ENCODE measurements around the gene NTRK3.

NTRK3 gene

DNA sequence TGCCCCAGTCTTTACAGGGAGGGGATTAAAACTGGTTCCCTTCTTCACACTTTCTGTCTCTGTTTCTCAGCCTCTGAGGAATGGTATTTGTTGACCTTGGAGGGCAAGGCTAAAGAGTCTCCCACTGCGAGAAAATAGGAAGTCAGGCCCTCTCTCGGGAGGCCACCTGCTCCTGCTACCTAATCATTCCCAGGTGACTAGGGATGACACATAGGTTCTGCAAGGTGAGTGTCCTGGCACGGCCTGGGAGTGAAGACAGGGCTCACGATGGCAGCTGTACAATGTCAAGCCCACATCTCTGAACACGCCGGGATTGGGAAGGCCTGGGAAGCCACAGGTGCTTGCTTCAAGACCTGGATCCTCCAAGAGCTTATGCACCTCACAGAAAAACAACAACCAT, 314.2 kb downstream of the NTRK3 start:
- H3K27ac ChIP-seq (ENCODE audit: low read depth, low read length): no peak overlapping the region
- no peak overlapping the region for H3K4me3 ChIP-seq (ENCODE audit: low read depth, low read length)
- H3K9me3 ChIP-seq (ENCODE audit: control insufficient read depth, insufficient read depth, low read length): no peaks in the 10 kb centered on the region
- no peaks in the 10 kb centered on the region for H3K4me1 ChIP-seq (ENCODE audit: control insufficient read depth, insufficient read depth, low read length)
- H3K9ac ChIP-seq (ENCODE audit: low read depth, low read length): no peak overlapping the region
- no peaks in the 10 kb centered on the region for H3K36me3 ChIP-seq (ENCODE audit: control insufficient read depth, insufficient read depth, low read length)
- no peaks in the 10 kb centered on the region; the same call in 1 of the 2 replicates for H3K27me3 ChIP-seq (ENCODE audit: control insufficient read depth, insufficient read depth, low read length)

GRCh38 chr15:87941606-87942005, 314.9 kb downstream of the NTRK3 start:
- no peak overlapping the region for H3K27ac ChIP-seq (ENCODE audit: low read depth, low read length)
- no peak overlapping the region for H3K9ac ChIP-seq (ENCODE audit: low read depth, low read length)
- no peaks in the 10 kb centered on the region for H3K36me3 ChIP-seq (ENCODE audit: control insufficient read depth, insufficient read depth, low read length)
- no peaks in the 10 kb centered on the region for H3K9me3 ChIP-seq (ENCODE audit: control insufficient read depth, insufficient read depth, low read length)
- H3K4me3 ChIP-seq (ENCODE audit: low read depth, low read length): no peak overlapping the region
- H3K4me1 ChIP-seq (ENCODE audit: control insufficient read depth, insufficient read depth, low read length): no peaks in the 10 kb centered on the region
- no peaks in the 10 kb centered on the region; the same call in 1 of the 2 replicates for H3K27me3 ChIP-seq (ENCODE audit: control insufficient read depth, insufficient read depth, low read length)

GRCh38 chr15:87940768-87941167, 315.8 kb downstream of the NTRK3 start:
- no peak overlapping the region for H3K4me3 ChIP-seq (ENCODE audit: low read depth, low read length)
- H3K9ac ChIP-seq (ENCODE audit: low read depth, low read length): no peak overlapping the region
- no peak overlapping the region for H3K27ac ChIP-seq (ENCODE audit: low read depth, low read length)
- H3K4me1 ChIP-seq (ENCODE audit: control insufficient read depth, insufficient read depth, low read length): no peaks in the 10 kb centered on the region
- no peaks in the 10 kb centered on the region for H3K9me3 ChIP-seq (ENCODE audit: control insufficient read depth, insufficient read depth, low read length)
- H3K36me3 ChIP-seq (ENCODE audit: control insufficient read depth, insufficient read depth, low read length): no peaks in the 10 kb centered on the region
- no peaks in the 10 kb centered on the region; the same call in 1 of the 2 replicates for H3K27me3 ChIP-seq (ENCODE audit: control insufficient read depth, insufficient read depth, low read length)

DNA sequence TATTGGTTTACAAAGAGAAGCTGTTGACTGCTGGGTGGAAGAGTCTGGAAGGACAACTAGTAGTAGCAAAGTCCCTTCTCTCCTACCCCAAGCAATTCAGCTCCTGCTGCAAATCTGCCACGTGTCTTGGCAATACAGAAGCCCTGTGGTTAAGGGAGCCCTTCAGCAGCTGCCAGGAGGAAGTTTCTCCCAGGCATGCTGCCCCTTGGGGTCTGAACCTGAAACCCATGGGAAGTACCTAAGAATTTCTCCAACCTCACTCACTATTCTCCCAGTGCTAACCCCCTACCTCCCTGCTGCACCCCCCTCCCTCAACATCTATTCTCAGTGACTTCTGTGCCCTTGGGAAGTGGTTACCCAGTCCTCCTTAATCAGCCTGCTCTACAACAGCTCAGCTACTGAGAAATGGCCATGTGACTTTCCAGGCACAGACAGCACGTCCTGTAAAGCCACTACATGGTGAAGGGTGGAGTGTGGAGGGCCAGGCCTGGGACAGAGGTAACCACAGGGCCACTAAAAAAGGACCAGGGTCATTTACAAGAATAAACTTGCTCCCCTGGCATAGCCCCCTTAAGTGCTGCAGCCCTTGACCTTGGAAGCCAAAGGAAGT, 316.6 kb downstream of the NTRK3 start:
- Histone ChIP-seq H3K4me3 (ENCODE audit: low read depth, low read length) (no peak overlapping the region), H3K27ac (ENCODE audit: low read depth, low read length) (no peak overlapping the region), H3K36me3 (ENCODE audit: control insufficient read depth, insufficient read depth, low read length) (no peaks in the 10 kb centered on the region), H3K9ac (ENCODE audit: low read depth, low read length) (no peak overlapping the region), H3K27me3 (ENCODE audit: control insufficient read depth, insufficient read depth, low read length) (no peaks in the 10 kb centered on the region; the same call in 1 of the 2 replicates), H3K9me3 (ENCODE audit: control insufficient read depth, insufficient read depth, low read length) (no peaks in the 10 kb centered on the region), H3K4me1 (ENCODE audit: control insufficient read depth, insufficient read depth, low read length) (no peaks in the 10 kb centered on the region)

- Histone ChIP-seq H3K36me3 (ENCODE audit: control insufficient read depth, insufficient read depth, low read length) (no peaks in the 10 kb centered on the region), H3K4me1 (ENCODE audit: control insufficient read depth, insufficient read depth, low read length) (no peaks in the 10 kb centered on the region), H3K4me3 (ENCODE audit: low read depth, low read length) (no peak overlapping the region), H3K9ac (ENCODE audit: low read depth, low read length) (no peak overlapping the region), H3K9me3 (ENCODE audit: control insufficient read depth, insufficient read depth, low read length) (no peaks in the 10 kb centered on the region), H3K27me3 (ENCODE audit: control insufficient read depth, insufficient read depth, low read length) (no peaks in the 10 kb centered on the region), H3K27ac (ENCODE audit: low read depth, low read length) (no peak overlapping the region)
Measured at GRCh38 chr15:87938031-87938430, 318.5 kb downstream of the NTRK3 start.

DNA sequence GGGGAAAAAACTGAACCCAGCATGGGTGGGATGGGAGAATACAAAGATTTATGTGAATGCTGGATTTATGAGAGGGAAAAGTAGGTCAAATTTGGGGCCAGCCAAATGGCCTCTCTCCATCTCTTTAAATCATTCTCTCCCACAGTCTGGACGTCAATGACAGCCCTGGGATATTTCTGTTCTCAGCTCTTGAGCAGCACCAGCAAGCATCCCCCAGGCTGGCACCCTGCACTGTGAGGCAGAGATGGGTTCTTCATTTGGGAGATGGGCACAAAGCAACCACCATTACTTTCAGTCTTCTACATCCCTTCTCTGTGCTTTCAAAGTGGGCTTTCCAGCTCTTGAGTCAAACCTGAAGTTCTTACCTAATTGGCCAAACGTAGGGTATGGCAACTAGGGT, 321.0 kb downstream of the NTRK3 start:
- Histone ChIP-seq H3K36me3 (ENCODE audit: control insufficient read depth, insufficient read depth, low read length) (no peaks in the 10 kb centered on the region), H3K27ac (ENCODE audit: low read depth, low read length) (no peak overlapping the region), H3K27me3 (ENCODE audit: control insufficient read depth, insufficient read depth, low read length) (no peaks in the 10 kb centered on the region), H3K9ac (ENCODE audit: low read depth, low read length) (no peak overlapping the region), H3K4me1 (ENCODE audit: control insufficient read depth, insufficient read depth, low read length) (no peaks in the 10 kb centered on the region), H3K9me3 (ENCODE audit: control insufficient read depth, insufficient read depth, low read length) (no peaks in the 10 kb centered on the region), H3K4me3 (ENCODE audit: low read depth, low read length) (no peak overlapping the region)

- Histone ChIP-seq H3K9me3 (ENCODE audit: control insufficient read depth, insufficient read depth, low read length) (no peaks in the 10 kb centered on the region), H3K4me1 (ENCODE audit: control insufficient read depth, insufficient read depth, low read length) (no peaks in the 10 kb centered on the region), H3K27ac (ENCODE audit: low read depth, low read length) (no peak overlapping the region), H3K27me3 (ENCODE audit: control insufficient read depth, insufficient read depth, low read length) (no peaks in the 10 kb centered on the region), H3K4me3 (ENCODE audit: low read depth, low read length) (no peak overlapping the region), H3K36me3 (ENCODE audit: control insufficient read depth, insufficient read depth, low read length) (no peaks in the 10 kb centered on the region), H3K9ac (ENCODE audit: low read depth, low read length) (no peak overlapping the region)
Measured at GRCh38 chr15:87931584-87931983, 325.0 kb downstream of the NTRK3 start.

- Histone ChIP-seq H3K4me3 (ENCODE audit: low read depth, low read length) (no peak overlapping the region), H3K9me3 (ENCODE audit: control insufficient read depth, insufficient read depth, low read length) (no peaks in the 10 kb centered on the region), H3K9ac (ENCODE audit: low read depth, low read length) (no peak overlapping the region), H3K4me1 (ENCODE audit: control insufficient read depth, insufficient read depth, low read length) (no peaks in the 10 kb centered on the region), H3K27me3 (ENCODE audit: control insufficient read depth, insufficient read depth, low read length) (no peaks in the 10 kb centered on the region), H3K27ac (ENCODE audit: low read depth, low read length) (no peak overlapping the region), H3K36me3 (ENCODE audit: control insufficient read depth, insufficient read depth, low read length) (no peaks in the 10 kb centered on the region)
Measured at GRCh38 chr15:87930457-87930856, 326.1 kb downstream of the NTRK3 start.

GRCh38 chr15:87929841-87930240, 326.7 kb downstream of the NTRK3 start:
- Histone ChIP-seq H3K4me1 (ENCODE audit: control insufficient read depth, insufficient read depth, low read length) (no peaks in the 10 kb centered on the region), H3K4me3 (ENCODE audit: low read depth, low read length) (no peak overlapping the region), H3K27ac (ENCODE audit: low read depth, low read length) (no peak overlapping the region), H3K9ac (ENCODE audit: low read depth, low read length) (no peak overlapping the region), H3K36me3 (ENCODE audit: control insufficient read depth, insufficient read depth, low read length) (no peaks in the 10 kb centered on the region), H3K27me3 (ENCODE audit: control insufficient read depth, insufficient read depth, low read length) (no peaks in the 10 kb centered on the region), H3K9me3 (ENCODE audit: control insufficient read depth, insufficient read depth, low read length) (no peaks in the 10 kb centered on the region)

- H3K4me3 ChIP-seq (ENCODE audit: low read depth, low read length): no peak overlapping the region
- peaks cover 4% of the 10 kb centered on the region; the same call in 1 of the 2 replicates for H3K9me3 ChIP-seq (ENCODE audit: control insufficient read depth, insufficient read depth, low read length)
- no peaks in the 10 kb centered on the region for H3K36me3 ChIP-seq (ENCODE audit: control insufficient read depth, insufficient read depth, low read length)
- H3K4me1 ChIP-seq (ENCODE audit: control insufficient read depth, insufficient read depth, low read length): no peaks in the 10 kb centered on the region
- H3K27me3 ChIP-seq (ENCODE audit: control insufficient read depth, insufficient read depth, low read length): no peaks in the 10 kb centered on the region
- no peak overlapping the region for H3K9ac ChIP-seq (ENCODE audit: low read depth, low read length)
- no peak overlapping the region for H3K27ac ChIP-seq (ENCODE audit: low read depth, low read length)
Measured at GRCh38 chr15:87924433-87924832, 332.1 kb downstream of the NTRK3 start.

DNA sequence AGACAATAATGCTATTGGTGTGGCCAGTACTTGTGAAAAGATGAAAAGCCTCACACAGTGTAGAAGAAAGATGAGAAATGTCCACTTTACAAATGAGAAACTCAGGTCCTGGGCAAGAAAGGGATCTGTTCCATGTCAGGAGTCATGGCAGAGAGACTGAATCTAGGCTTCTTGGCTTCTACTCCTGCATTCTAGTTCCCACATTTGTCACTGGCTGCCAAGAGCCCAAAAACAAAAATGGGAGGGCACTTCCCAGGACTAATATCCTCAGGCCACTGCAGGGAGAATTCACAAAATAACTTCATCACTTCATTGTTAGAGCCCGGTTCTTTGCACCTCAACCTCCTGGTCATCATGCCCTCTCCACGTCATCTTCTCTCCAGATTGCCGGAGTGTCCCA, 337.5 kb downstream of the NTRK3 start:
- no peaks in the 10 kb centered on the region for H3K27me3 ChIP-seq (ENCODE audit: control insufficient read depth, insufficient read depth, low read length)
- H3K4me3 ChIP-seq (ENCODE audit: low read depth, low read length): no peak overlapping the region
- H3K4me1 ChIP-seq (ENCODE audit: control insufficient read depth, insufficient read depth, low read length): no peaks in the 10 kb centered on the region
- peaks cover 4% of the 10 kb centered on the region; the same call in 1 of the 2 replicates for H3K9me3 ChIP-seq (ENCODE audit: control insufficient read depth, insufficient read depth, low read length)
- no peak overlapping the region for H3K27ac ChIP-seq (ENCODE audit: low read depth, low read length)
- no peak overlapping the region for H3K9ac ChIP-seq (ENCODE audit: low read depth, low read length)
- no peaks in the 10 kb centered on the region for H3K36me3 ChIP-seq (ENCODE audit: control insufficient read depth, insufficient read depth, low read length)

Data from HUES48 (cell line).